ACC112 (cell line): Measurements from ENCODE around the gene LRRC3C.

Experiments used
- H2AFZ ChIP-seq: fragments of 200-600 bp; sonication (generic); one replicate; pipeline ENCODE4 v1.6.0; 2017; ENCODE audit warnings: antibody characterized with exemption, low read length; ENCODE audit not compliant: unreplicated experiment
- H3K27ac ChIP-seq: fragments of 200-600 bp; sonication (generic); 2 replicates; pipeline ENCODE4 v1.5.1; 2014; ENCODE audit warnings: low read depth, mild to moderate bottlenecking, antibody characterized with exemption, low read length, moderate library complexity
- H3K27me3 ChIP-seq: fragments of 200-600 bp; sonication (generic); 2 replicates; pipeline ENCODE4 v1.6.1; 2014; ENCODE audit warnings: mild to moderate bottlenecking, antibody characterized with exemption, low read length, moderate library complexity, mixed read lengths; ENCODE audit not compliant: insufficient read depth
- H3K36me3 ChIP-seq: fragments of 200-600 bp; sonication (generic); 2 replicates; pipeline ENCODE4 v1.6.1; 2016; ENCODE audit warnings: mild to moderate bottlenecking, antibody characterized with exemption, low read length, moderate library complexity, mixed read lengths; ENCODE audit not compliant: insufficient read depth
- H3K4me1 ChIP-seq: fragments of 200-600 bp; sonication (generic); one replicate; pipeline ENCODE4 v1.6.1; 2016; ENCODE audit warnings: low read length, mixed read lengths; ENCODE audit not compliant: insufficient read depth, unreplicated experiment, control insufficient read depth
- H3K4me3 ChIP-seq: fragments of 200-600 bp; sonication (generic); 2 replicates; pipeline ENCODE4 v1.5.1; 2014; ENCODE audit warnings: mild to moderate bottlenecking, low read depth, low read length
- H3K79me2 ChIP-seq: fragments of 200-600 bp; sonication (generic); one replicate; pipeline ENCODE4 v1.6.0; 2016; ENCODE audit warnings: low read length; ENCODE audit not compliant: control insufficient read depth, unreplicated experiment, insufficient read depth

Gene LRRC3C

DNA sequence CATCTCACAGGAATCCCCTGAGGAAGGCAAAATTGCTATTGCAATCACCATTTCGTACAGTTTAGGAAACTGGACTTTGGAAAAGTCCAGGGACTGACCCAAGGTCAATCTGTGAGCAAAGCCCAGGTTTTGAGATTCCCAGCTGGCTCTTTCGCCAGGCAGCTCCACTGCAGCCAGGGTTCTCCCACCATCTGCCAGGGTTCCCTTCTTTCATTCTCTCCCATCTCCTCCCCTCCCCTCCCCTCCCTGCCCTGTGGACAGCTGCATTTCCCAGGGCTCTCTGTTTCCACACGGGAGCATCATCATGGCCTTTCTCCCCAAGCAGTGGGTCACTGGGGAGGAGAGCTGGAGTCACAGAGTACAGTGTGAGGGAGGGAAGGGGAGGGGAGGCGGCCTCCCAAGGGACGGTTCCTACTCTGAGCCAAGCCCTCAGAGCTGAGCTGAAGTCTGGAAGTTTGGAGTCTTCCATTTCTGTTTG lies 23.4 kb downstream of the LRRC3C start:
- Histone ChIP-seq H3K4me1 (peaks cover 5% of the 10 kb centered on the region), H3K79me2 (no peaks in the 10 kb centered on the region), H3K36me3 (no peaks in the 10 kb centered on the region), H3K27me3 (no peaks in the 10 kb centered on the region), H3K4me3 (no peak overlapping the region), H2AFZ (no peak overlapping the region), H3K27ac (no peak overlapping the region)

DNA sequence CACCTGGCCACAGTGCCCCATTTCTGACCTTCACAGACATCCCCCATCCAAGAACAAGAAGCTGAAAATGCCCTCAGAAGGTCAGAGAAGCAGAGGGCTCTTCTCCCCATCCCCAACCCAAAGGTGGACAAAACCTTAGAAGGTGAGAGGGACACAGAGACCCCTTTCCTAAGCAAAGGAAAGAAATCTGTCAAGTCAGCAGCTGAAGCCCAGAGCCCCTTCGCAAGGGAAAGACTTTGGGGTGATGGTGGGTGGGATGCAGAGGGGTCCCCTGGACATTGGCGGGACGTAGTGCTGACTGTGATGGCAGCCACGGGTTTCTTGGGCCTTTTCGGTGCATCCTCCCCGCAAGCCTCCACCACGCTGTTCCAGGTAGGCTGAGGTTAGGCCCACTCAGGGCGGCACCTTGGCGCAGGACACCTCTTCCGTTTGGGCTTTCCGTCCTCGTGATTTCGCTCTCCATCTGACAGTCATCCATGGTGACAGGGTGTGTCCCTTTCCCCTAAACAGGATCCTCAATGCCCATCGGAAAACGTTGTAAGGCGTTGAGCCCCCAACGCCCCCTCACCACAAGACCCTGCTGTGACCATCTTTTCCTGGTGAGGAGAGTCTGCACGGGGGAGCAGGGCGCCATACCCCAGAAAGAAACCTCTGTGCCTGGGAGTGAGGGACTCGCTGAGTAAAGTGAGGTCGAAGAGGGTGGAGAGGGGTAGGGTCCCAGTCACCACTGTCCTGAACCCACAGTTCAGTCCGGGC lies 24.6 kb downstream of the LRRC3C start:
- Histone ChIP-seq H3K79me2 (no peaks in the 10 kb centered on the region), H3K4me3 (peak overlapping the region; percentile 73), H3K36me3 (no peaks in the 10 kb centered on the region), H2AFZ (no peak overlapping the region), H3K27me3 (no peaks in the 10 kb centered on the region), H3K4me1 (peaks cover 5% of the 10 kb centered on the region), H3K27ac (no peak overlapping the region)

DNA sequence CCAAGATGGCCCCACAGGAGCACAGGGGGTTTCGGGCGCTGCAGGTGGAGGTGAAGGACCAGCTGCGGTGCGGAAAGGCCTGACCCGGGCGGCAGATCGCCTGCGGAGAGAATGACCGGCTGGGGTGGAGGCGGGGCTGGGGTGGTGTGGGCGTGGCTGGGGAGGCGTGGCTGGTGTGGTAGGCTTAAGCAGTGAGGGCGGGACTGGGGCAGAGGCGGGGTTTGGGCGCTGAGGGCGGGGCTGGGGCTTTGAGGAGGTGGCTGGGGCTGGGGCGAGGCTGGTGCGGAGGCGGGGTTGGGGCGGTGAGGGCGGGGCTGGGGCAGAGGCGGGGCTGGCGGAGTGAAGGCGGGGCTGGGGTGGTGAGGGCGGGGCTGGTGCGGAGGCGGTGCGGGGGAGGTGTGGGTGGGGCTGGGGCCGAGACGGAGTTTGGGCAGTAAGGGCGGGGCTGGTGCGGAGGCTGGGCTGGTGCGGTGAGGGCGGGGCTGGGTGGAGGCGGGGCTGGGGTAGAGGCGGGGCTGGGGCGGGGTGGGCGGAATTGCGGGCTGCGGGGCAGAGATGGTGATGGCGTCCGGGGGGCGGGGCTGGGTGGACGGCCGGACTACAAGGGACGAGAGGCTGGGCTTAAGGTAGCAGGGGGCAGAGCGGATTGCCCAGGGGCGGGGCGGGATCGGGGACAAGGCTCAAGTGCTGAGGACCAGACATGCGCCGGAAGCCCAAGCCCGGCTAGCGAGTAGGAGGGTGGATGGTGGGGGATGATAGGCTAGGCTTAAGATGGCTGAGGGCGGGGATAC lies 25.3 kb downstream of the LRRC3C start:
- no peaks in the 10 kb centered on the region for H3K79me2 ChIP-seq
- H2AFZ ChIP-seq = peak overlapping the region; percentile 94
- no peaks in the 10 kb centered on the region for H3K27me3 ChIP-seq
- no peaks in the 10 kb centered on the region for H3K36me3 ChIP-seq
- H3K27ac ChIP-seq = no peak overlapping the region
- H3K4me3 ChIP-seq = peak overlapping the region; percentile 73
- peaks cover 5% of the 10 kb centered on the region for H3K4me1 ChIP-seq

DNA sequence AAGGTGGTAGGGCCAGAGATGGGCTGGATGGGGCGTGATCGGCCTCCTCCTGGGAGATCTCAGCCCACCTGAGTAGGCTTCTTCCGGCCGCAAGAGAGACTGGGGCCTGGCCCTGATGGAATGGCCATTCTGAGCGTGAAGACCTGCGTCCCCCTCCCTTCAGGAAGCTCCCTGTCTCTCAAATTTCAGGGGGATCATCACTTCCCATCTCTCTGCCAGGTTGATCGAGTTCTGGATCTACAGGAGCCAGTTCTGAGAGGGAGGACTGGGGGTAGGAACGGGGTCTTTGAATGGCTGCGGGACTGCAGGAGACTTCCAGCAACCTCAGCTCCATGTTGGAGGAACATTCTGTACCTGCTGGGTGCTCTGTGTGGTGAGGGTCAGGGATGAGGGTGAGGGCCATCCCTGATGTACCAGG lies 25.9 kb downstream of the LRRC3C start:
- no peaks in the 10 kb centered on the region for H3K36me3 ChIP-seq
- H3K27me3 ChIP-seq = no peaks in the 10 kb centered on the region
- no peak overlapping the region for H3K27ac ChIP-seq
- peak overlapping the region; percentile 61 for H3K4me3 ChIP-seq
- H3K79me2 ChIP-seq = no peaks in the 10 kb centered on the region
- peaks cover 5% of the 10 kb centered on the region for H3K4me1 ChIP-seq
- peak overlapping the region; percentile 94 for H2AFZ ChIP-seq

DNA sequence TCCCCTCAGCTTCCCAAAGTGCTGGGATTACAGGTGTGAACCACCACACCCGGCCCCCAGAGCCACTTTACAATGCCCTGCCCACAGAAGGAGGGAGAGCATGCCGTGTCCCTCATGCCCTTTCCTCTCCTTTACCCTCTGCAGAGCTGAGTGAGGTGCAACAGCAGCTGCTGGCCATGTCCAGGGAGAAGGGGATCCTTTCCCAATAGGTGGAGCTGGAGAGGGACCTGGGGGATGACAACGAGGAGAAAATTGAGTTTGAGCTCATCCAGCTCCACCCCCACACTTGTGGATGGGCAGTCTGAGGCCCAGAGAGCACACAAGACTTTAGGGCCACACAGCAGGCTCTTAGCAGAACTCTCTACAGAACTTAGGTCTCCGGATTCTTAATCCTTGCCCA lies 27.3 kb downstream of the LRRC3C start:
- no peak overlapping the region for H3K4me3 ChIP-seq
- H3K36me3 ChIP-seq = no peaks in the 10 kb centered on the region
- H3K4me1 ChIP-seq = peaks cover 5% of the 10 kb centered on the region
- H3K27ac ChIP-seq = no peak overlapping the region
- H3K79me2 ChIP-seq = no peaks in the 10 kb centered on the region
- no peak overlapping the region for H2AFZ ChIP-seq
- H3K27me3 ChIP-seq = no peaks in the 10 kb centered on the region

DNA sequence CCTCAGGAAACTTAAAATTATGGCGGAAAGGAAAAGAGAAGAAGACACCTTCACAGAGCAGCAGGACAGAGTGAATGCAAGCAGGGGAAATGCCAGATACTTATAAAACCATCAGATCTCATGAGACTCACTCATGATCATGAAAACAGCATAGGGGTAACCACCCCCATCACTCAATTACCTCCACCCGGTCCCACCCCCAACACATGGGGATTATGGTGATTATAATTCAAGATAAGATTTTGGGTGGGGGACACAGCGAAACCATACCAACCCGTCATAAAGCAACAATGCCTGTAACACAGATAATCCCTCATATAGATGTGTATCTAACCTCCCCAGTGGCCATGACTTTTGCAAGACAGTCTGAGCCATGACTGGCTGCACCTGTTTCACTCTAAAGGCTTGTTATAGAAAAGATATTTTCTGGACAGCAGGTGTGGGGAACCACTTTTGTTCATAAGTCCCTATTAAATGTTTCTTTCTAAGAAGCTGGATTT lies 28.2 kb downstream of the LRRC3C start:
- Histone ChIP-seq H3K4me1 (peaks cover 5% of the 10 kb centered on the region), H3K27me3 (no peaks in the 10 kb centered on the region), H3K4me3 (no peak overlapping the region), H3K79me2 (no peaks in the 10 kb centered on the region), H2AFZ (no peak overlapping the region), H3K36me3 (no peaks in the 10 kb centered on the region), H3K27ac (no peak overlapping the region)

DNA sequence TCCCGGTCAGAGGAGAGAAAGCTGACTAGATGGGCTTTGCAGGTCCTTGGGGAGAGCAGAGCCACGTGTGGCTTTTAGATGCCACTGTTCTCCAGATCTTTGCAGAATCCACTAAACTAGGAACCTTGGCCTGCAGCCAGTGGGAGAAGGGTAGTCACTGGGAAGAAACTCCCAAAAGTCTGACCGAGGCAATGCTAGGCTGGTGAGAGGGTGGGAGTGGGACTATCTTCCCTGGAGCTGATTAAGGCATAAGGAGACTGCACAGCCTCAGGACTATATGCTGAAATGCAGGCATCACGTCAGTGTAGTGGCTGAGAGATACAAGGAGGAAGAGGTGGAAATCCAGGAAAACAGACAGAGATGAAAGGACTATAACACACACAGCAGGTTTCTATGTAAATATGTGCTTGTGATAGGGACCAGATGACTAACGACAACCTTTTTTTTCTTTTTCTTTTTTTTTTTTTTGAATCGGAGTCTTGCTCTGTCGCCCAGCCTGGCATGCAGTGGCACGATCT lies 33.1 kb downstream of the LRRC3C start:
- Histone ChIP-seq H3K4me1 (no peaks in the 10 kb centered on the region), H3K36me3 (no peaks in the 10 kb centered on the region), H3K27me3 (peaks cover 8% of the 10 kb centered on the region; the same call in 1 of the 2 replicates), H3K4me3 (no peak overlapping the region), H3K27ac (no peak overlapping the region), H2AFZ (no peak overlapping the region), H3K79me2 (no peaks in the 10 kb centered on the region)

DNA sequence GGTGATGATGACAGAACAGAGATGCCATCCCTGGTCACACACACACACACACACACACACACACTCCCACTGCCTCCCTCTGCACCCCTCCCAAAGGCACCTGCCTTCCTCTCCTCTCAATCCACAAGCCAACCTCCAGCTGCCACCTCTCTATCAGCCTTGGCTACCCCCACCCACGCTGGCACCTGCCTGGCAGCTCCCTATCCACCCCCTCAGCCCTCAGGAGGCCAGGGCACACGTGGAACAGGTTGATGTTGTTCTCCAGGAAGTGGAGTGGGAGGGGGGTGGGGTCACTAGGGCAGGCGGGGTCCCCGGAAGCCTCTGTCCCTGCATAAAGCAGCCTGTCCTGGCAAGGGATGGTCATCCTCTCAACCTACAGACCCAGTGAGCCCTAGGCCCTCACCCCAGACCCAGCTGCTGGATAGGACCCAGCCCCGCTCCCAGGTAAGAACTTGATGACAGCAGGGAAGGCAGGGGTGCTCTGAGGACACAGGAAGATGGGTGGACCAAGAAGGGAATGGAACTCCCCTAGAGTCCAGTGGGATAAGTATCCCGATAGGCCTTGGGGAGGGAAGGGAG lies 35.2 kb downstream of the LRRC3C start, which contains the start of gene GSDMA:
Gene GSDMA, plus strand, starts transcription at position 363 of the 579 bp plus-strand sequence. CDS start 2,684 bp downstream, outside the sequence.
- H3K27me3 ChIP-seq = peaks cover 10% of the 10 kb centered on the region; the same call in 1 of the 2 replicates
- H3K4me3 ChIP-seq = no peak within 1 kb of the TSS
- H2AFZ ChIP-seq = no peak within 1 kb of the TSS
- H3K79me2 ChIP-seq = no peaks in the 10 kb centered on the region
- no peak within 1 kb of the TSS for H3K27ac ChIP-seq
- H3K36me3 ChIP-seq = no peaks in the 10 kb centered on the region
- H3K4me1 ChIP-seq = no peaks in the 10 kb centered on the region

DNA sequence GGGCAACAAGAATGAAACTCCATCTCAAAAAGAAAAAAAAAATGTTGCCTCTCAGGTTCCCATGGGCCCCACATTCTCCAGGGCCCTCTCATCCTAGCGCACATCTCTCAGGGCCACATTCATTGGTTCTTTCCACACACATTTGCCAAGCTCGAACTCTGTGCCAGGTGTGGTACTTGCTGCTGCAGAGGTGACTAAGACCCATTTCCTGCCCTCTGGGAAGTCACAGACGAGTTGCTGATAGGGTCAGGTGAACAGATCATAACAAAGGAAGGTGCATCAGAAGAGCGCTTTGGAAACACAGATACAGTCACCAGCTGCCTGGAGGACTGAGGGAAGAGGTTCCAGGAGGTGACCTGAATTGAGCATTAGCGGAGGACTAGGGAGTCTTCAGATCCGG lies 36.3 kb downstream of the LRRC3C start:
- Histone ChIP-seq H3K36me3 (no peaks in the 10 kb centered on the region), H3K27me3 (peaks cover 10% of the 10 kb centered on the region; the same call in 1 of the 2 replicates), H3K27ac (no peak overlapping the region), H3K4me1 (no peaks in the 10 kb centered on the region), H2AFZ (no peak overlapping the region), H3K79me2 (no peaks in the 10 kb centered on the region), H3K4me3 (no peak overlapping the region)

DNA sequence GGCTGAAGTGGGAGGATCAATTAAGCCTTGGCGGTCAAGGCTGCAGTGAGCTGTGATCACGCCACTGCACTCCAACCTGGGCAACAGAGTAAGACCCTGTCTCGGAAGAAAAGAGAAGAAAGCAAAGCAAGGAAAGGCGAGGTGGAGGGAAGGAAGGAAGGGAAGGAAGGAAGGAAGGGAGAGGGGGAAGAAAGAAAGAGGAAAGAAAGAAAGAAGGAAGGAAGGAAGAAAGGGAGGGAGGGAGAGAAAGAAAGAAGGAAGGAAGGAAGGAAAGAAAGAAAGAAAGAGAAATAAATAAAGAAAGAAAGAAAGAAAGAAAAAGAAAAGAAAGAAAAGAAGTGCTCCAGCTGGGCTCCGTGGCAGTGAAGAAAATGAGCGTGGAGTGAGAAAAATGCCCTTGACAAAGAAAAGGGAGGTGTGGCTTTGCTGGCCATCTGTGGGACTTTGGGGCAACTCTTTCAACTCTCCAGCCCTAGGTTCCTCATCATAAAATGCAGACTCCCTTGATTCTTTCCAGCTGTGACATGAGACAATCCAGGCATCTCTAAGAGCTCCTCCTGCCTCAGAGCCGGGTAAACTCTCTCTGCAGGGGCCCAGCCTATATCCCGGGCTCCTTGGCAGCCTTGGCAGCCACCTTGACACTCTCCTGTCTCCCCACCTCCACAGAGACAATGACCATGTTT lies 37.6 kb downstream of the LRRC3C start:
- no peak overlapping the region for H2AFZ ChIP-seq
- H3K4me3 ChIP-seq = no peak overlapping the region
- no peaks in the 10 kb centered on the region for H3K79me2 ChIP-seq

More for the DNA sequence above, 37.6 kb downstream of the LRRC3C start:
- Histone ChIP-seq H3K36me3 (no peaks in the 10 kb centered on the region), H3K27ac (no peak overlapping the region), H3K27me3 (peaks cover 10% of the 10 kb centered on the region; the same call in 1 of the 2 replicates), H3K4me1 (no peaks in the 10 kb centered on the region)
